ENCODE results near the gene USP3. TPM values are rescaled to one million over a fixed set of nuclear protein-coding genes. Genes with fewer than 3 reads are reported as not detected.

Gene USP3
- total and polyA plus RNA-seq, 9 of the 15 experiments (the other 6 are each of a cell fraction or from before 2014, with no cell fraction given) = 17.3 to 54.3 (median 34.8) TPM

DNA sequence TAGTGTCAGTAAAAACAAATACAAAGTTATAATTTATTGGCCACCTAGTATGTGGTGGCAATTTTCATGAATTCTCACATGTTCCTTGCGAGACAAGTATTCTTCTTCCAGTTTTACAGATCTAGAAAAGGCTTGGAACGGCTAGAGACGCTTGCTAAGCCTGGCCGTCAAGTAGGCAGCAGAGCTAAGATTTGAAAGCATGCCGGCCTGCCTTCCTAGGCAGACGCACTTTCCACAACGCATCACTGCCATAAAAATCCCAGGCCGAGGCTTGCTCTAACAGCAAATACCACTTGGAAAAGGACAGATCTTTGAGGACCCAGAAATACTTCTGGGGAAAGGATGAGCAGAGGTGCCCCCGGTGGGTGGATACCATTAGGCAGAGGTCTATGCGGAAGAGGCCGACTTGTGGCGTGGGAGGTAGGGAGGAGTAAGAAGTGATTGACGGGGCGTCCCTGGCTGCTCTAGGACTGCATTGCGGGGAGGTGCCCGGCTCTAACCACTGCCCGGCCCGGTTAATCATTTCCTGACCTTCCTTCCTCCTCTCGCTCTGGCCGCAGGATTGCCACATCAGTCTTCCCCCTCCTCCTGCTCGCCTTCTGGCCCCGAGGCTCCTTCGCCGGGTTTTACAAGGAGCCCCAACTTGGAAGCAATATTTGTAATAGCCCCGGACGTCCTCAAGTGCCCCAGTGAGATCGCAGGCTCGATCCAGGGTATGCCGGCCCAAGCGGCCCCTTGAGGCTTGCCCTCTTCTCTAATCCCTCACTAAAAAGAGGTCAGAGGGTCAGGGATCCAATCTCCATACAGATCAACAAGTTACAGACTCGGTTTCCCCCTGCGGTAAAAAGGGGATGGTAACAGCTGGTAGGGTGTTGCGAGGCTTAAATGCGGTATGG, 1.3 kb upstream of the USP3 start (continued):
- TF ChIP-seq PHF8 (IDR thresholded peaks at IDR 0.05; ENCODE audit: borderline replicate concordance, low read length) (no peak), RBM14 (IDR thresholded peaks at IDR 0.05; ENCODE audit: borderline replicate concordance, insufficient read depth, low read depth, low read length) (no peak), TAF7 (tag; IDR thresholded peaks at IDR 0.05) (peak; percentile 30; the same call in 1 of the 2 replicates), TAF1 (IDR thresholded peaks at IDR 0.05; ENCODE audit: control insufficient read depth, extremely low read depth, insufficient read depth, low read length, severe bottlenecking) (peak; percentile 74), ZNF354B (CRISPR knock-in tag; IDR thresholded peaks at IDR 0.05) (no peak), PHTF2 (CRISPR knock-in tag; IDR thresholded peaks at IDR 0.05) (no peak)
- TF ChIP-seq, protein P1, sequence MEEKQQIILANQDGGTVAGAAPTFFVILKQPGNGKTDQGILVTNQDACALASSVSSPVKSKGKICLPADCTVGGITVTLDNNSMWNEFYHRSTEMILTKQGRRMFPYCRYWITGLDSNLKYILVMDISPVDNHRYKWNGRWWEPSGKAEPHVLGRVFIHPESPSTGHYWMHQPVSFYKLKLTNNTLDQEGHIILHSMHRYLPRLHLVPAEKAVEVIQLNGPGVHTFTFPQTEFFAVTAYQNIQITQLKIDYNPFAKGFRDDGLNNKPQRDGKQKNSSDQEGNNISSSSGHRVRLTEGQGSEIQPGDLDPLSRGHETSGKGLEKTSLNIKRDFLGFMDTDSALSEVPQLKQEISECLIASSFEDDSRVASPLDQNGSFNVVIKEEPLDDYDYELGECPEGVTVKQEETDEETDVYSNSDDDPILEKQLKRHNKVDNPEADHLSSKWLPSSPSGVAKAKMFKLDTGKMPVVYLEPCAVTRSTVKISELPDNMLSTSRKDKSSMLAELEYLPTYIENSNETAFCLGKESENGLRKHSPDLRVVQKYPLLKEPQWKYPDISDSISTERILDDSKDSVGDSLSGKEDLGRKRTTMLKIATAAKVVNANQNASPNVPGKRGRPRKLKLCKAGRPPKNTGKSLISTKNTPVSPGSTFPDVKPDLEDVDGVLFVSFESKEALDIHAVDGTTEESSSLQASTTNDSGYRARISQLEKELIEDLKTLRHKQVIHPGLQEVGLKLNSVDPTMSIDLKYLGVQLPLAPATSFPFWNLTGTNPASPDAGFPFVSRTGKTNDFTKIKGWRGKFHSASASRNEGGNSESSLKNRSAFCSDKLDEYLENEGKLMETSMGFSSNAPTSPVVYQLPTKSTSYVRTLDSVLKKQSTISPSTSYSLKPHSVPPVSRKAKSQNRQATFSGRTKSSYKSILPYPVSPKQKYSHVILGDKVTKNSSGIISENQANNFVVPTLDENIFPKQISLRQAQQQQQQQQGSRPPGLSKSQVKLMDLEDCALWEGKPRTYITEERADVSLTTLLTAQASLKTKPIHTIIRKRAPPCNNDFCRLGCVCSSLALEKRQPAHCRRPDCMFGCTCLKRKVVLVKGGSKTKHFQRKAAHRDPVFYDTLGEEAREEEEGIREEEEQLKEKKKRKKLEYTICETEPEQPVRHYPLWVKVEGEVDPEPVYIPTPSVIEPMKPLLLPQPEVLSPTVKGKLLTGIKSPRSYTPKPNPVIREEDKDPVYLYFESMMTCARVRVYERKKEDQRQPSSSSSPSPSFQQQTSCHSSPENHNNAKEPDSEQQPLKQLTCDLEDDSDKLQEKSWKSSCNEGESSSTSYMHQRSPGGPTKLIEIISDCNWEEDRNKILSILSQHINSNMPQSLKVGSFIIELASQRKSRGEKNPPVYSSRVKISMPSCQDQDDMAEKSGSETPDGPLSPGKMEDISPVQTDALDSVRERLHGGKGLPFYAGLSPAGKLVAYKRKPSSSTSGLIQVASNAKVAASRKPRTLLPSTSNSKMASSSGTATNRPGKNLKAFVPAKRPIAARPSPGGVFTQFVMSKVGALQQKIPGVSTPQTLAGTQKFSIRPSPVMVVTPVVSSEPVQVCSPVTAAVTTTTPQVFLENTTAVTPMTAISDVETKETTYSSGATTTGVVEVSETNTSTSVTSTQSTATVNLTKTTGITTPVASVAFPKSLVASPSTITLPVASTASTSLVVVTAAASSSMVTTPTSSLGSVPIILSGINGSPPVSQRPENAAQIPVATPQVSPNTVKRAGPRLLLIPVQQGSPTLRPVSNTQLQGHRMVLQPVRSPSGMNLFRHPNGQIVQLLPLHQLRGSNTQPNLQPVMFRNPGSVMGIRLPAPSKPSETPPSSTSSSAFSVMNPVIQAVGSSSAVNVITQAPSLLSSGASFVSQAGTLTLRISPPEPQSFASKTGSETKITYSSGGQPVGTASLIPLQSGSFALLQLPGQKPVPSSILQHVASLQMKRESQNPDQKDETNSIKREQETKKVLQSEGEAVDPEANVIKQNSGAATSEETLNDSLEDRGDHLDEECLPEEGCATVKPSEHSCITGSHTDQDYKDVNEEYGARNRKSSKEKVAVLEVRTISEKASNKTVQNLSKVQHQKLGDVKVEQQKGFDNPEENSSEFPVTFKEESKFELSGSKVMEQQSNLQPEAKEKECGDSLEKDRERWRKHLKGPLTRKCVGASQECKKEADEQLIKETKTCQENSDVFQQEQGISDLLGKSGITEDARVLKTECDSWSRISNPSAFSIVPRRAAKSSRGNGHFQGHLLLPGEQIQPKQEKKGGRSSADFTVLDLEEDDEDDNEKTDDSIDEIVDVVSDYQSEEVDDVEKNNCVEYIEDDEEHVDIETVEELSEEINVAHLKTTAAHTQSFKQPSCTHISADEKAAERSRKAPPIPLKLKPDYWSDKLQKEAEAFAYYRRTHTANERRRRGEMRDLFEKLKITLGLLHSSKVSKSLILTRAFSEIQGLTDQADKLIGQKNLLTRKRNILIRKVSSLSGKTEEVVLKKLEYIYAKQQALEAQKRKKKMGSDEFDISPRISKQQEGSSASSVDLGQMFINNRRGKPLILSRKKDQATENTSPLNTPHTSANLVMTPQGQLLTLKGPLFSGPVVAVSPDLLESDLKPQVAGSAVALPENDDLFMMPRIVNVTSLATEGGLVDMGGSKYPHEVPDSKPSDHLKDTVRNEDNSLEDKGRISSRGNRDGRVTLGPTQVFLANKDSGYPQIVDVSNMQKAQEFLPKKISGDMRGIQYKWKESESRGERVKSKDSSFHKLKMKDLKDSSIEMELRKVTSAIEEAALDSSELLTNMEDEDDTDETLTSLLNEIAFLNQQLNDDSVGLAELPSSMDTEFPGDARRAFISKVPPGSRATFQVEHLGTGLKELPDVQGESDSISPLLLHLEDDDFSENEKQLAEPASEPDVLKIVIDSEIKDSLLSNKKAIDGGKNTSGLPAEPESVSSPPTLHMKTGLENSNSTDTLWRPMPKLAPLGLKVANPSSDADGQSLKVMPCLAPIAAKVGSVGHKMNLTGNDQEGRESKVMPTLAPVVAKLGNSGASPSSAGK (IDR thresholded peaks at IDR 0.05) = peak; percentile 73; the same call in 1 of the 2 replicates
- TF ChIP-seq, protein P2, sequence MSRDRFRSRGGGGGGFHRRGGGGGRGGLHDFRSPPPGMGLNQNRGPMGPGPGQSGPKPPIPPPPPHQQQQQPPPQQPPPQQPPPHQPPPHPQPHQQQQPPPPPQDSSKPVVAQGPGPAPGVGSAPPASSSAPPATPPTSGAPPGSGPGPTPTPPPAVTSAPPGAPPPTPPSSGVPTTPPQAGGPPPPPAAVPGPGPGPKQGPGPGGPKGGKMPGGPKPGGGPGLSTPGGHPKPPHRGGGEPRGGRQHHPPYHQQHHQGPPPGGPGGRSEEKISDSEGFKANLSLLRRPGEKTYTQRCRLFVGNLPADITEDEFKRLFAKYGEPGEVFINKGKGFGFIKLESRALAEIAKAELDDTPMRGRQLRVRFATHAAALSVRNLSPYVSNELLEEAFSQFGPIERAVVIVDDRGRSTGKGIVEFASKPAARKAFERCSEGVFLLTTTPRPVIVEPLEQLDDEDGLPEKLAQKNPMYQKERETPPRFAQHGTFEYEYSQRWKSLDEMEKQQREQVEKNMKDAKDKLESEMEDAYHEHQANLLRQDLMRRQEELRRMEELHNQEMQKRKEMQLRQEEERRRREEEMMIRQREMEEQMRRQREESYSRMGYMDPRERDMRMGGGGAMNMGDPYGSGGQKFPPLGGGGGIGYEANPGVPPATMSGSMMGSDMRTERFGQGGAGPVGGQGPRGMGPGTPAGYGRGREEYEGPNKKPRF (IDR thresholded peaks at IDR 0.05; ENCODE audit: low read depth, low read length) = no peak
- TF ChIP-seq, protein P3, sequence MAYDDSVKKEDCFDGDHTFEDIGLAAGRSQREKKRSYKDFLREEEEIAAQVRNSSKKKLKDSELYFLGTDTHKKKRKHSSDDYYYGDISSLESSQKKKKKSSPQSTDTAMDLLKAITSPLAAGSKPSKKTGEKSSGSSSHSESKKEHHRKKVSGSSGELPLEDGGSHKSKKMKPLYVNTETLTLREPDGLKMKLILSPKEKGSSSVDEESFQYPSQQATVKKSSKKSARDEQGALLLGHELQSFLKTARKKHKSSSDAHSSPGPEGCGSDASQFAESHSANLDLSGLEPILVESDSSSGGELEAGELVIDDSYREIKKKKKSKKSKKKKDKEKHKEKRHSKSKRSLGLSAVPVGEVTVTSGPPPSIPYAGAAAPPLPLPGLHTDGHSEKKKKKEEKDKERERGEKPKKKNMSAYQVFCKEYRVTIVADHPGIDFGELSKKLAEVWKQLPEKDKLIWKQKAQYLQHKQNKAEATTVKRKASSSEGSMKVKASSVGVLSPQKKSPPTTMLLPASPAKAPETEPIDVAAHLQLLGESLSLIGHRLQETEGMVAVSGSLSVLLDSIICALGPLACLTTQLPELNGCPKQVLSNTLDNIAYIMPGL (CRISPR knock-in tag; IDR thresholded peaks at IDR 0.05) = no peak

All from K562 (cell line).